Keratinocyte (primary cell): Measurements from ENCODE around the gene SDR39U1.

Experiments
- CTCF ChIP-seq, 3 experiments: IDR thresholded peaks in 1 of 3; conservative IDR thresholded peaks in 1 of 3; optimal IDR thresholded peaks in 1 of 3; 2 replicates in 2 of 3; 3 replicates in 1 of 3; pipeline versions ENCODE3 to v1.5.1; 2011; ENCODE audit warnings: low read length in 3 of 3, mild to moderate bottlenecking in 3 of 3, moderate library complexity in 2 of 3, control low read depth in 1 of 3, inconsistent platforms in 1 of 3; ENCODE audit not compliant: insufficient read depth in 2 of 3; ENCODE audit errors: extremely low read depth in 1 of 3
- EZH2 ChIP-seq: IDR thresholded peaks from one replicate; pipeline ENCODE4 v1.6.1; 2012; ENCODE audit warnings: inconsistent platforms, mild to moderate bottlenecking, low read length, moderate library complexity

- TF ChIP-seq CTCF (optimal IDR thresholded peaks at IDR 0.05 in 1 of 3, IDR thresholded peaks at IDR 0.05 in 1 of 3, conservative IDR thresholded peaks at IDR 0.05 in 1 of 3; ENCODE audit: extremely low read depth in 1 of 3, insufficient read depth in 2 of 3, low read length in 3 of 3) (no peak), EZH2 (no peak)
Measured at GRCh38 chr14:24432259-24433131, 10.1 kb downstream of the SDR39U1 start.
